Activated CD8-positive, alpha-beta T cell treated with anti-CD3 and anti-CD28 coated beads for 36 hours (primary cell): Measurements from ENCODE around the gene SLC30A9. TPM values are rescaled to one million over a fixed set of nuclear protein-coding genes. Genes with fewer than 3 reads are reported as not detected.

Experiments used
- ATAC-seq: fragments of 200-7000 bp; cut with Tn5 transposase; one replicate; pipeline ENCODE4 v1.10.0; 2021; ENCODE audit warnings: mild to moderate bottlenecking, moderate library complexity
- CTCF ChIA-PET: fragments of 350-600 bp; sonication (Branson Sonifier 250); formaldehyde crosslinking; loops from one replicate; lab custom pipeline; 2021; ENCODE audit warnings: antibody characterized with exemption; lab: Charles Lee
- POLR2A ChIA-PET: fragments of 350-600 bp; sonication (Branson Sonifier 250); formaldehyde crosslinking; loops from one replicate; lab custom pipeline; 2021; ENCODE audit warnings: antibody characterized with exemption; lab: Charles Lee
- DNase-seq: peaks from one replicate; pipeline ENCODE4 v3.0.0-alpha.2; 2020
- H3K27ac Mint-ChIP-seq: one replicate; pipeline ENCODE4 v1.8.0; 2021; ENCODE audit warnings: mild to moderate bottlenecking, mixed read lengths
- H3K27me3 Mint-ChIP-seq: one replicate; pipeline ENCODE4 v1.8.0; 2021; ENCODE audit warnings: mixed read lengths
- H3K36me3 Mint-ChIP-seq: one replicate; pipeline ENCODE4 v1.8.0; 2021; ENCODE audit warnings: low read depth, mixed read lengths
- H3K4me1 Mint-ChIP-seq: one replicate; pipeline ENCODE4 v1.8.0; 2021; ENCODE audit warnings: low read depth, mixed read lengths
- H3K4me3 Mint-ChIP-seq: one replicate; pipeline ENCODE4 v1.8.0; 2021; ENCODE audit warnings: mild to moderate bottlenecking, moderate library complexity, mixed read lengths
- H3K9me3 Mint-ChIP-seq: one replicate; pipeline ENCODE4 v1.8.0; 2021; ENCODE audit warnings: mixed read lengths
- intact Hi-C: fragments of 100-400 bp; cut with micrococcal nuclease; formaldehyde crosslinking; loops from one replicate; pipeline ENCODE4 v1.10.0; 2022
- total RNA-seq, 2 experiments: library from RNA; stranded (reverse); gene quantifications; one replicate each; pipeline ENCODE4 v1.2.3, GENCODE V29; 2021
- TF ChIP-seq, protein P1 (sequence below): fragments of 200-600 bp; IDR thresholded peaks from one replicate; pipeline ENCODE4 v1.8.0; 2022; ENCODE audit warnings: antibody characterized with exemption, mild to moderate bottlenecking

The SLC30A9 gene
- total RNA-seq, 2 experiments from 2014 or later: 42.5 to 51.6 TPM

DNA sequence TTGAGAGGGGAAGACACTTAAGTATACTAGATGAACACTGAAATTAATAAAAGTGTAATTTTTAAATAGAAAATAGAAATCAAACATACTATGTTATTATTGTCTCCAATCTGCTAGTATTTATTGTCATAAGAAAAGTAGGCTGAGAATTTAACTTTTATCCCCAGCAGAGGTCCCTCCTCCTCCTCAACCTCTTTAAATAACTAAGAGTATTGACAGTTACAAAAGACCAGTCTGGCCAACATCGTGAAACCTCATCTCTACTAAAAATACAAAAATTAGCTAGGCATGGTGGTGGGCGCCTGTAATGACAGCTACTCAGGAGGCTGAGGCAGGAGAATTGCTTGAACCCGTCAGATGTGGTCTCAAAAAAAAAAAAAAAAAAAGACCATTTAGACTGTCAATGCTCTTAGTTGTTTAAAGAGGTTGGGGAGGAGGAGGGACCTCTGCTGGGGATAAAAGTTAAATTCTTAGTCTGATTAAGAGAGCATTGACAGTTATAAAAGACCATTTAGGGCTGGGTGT is 4.2 kb downstream of the SLC30A9 start:
- intact Hi-C loops: no loop called here
- Mint-ChIP-seq H3K4me1 (peaks cover 29% of the 10 kb centered on the region), H3K4me3 (no peak overlapping the region), H3K27me3 (no peaks in the 10 kb centered on the region), H3K9me3 (no peaks in the 10 kb centered on the region), H3K36me3 (peaks cover 19% of the 10 kb centered on the region), H3K27ac (no peak overlapping the region)
- ATAC-seq (no peak), DNase-seq (no peak)
- CTCF ChIA-PET: no interaction called here
- TF ChIP-seq, protein P1, sequence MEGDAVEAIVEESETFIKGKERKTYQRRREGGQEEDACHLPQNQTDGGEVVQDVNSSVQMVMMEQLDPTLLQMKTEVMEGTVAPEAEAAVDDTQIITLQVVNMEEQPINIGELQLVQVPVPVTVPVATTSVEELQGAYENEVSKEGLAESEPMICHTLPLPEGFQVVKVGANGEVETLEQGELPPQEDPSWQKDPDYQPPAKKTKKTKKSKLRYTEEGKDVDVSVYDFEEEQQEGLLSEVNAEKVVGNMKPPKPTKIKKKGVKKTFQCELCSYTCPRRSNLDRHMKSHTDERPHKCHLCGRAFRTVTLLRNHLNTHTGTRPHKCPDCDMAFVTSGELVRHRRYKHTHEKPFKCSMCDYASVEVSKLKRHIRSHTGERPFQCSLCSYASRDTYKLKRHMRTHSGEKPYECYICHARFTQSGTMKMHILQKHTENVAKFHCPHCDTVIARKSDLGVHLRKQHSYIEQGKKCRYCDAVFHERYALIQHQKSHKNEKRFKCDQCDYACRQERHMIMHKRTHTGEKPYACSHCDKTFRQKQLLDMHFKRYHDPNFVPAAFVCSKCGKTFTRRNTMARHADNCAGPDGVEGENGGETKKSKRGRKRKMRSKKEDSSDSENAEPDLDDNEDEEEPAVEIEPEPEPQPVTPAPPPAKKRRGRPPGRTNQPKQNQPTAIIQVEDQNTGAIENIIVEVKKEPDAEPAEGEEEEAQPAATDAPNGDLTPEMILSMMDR: peak; percentile 14
- POLR2A ChIA-PET: no interaction called here

DNA sequence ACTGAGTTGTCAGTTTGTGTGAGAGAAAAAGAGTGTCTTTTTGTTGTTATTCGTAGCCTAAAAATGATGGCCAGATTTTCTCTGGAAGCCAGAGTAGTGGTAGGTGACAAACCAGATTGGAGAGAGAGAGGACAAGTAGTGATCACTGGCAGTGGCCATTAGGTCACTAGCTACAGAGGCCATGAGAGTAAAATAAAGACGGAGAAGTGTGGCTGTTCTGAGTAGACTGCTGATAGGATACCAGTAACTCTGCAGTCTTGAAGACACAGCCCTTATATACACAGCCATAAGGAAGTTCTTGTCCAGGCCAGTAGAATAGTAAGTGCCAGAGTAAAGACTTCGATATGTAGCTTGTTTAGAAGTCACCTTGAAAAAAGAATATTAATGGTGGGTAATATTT is 7.7 kb downstream of the SLC30A9 start:
- POLR2A ChIA-PET: no interaction called here
- Mint-ChIP-seq H3K9me3 (no peaks in the 10 kb centered on the region), H3K4me1 (peaks cover 22% of the 10 kb centered on the region), H3K27me3 (no peaks in the 10 kb centered on the region), H3K27ac (no peak overlapping the region), H3K36me3 (peaks cover 21% of the 10 kb centered on the region), H3K4me3 (no peak overlapping the region)
- no peak for ATAC-seq
- no peak for DNase-seq
- intact Hi-C loops: no loop called here
- CTCF ChIA-PET: no interaction called here
- TF ChIP-seq, protein P1: no peak

DNA sequence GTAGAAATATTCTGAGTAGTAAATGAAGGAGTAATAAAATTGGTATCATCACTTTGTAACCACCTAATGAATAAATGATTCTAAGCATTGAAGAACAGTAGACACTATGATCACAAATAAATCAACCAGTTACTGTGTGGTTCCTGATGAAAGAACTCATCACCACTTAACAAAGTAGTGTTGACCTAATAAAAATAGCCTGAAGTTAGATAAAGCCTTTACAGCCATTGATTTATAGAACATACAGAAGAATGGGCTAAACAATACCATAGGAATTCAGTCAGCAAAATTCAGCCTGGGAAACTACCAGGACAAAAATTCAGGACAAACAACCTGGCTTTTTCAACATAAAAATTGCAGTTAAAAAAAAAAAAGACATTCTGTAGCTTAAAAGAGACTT is 9.0 kb downstream of the SLC30A9 start:
- TF ChIP-seq, protein P1: no peak
- peaks cover 32% of the 10 kb centered on the region for H3K4me1 Mint-ChIP-seq
- DNase-seq (no peak), ATAC-seq (no peak)
- ChIA-PET POLR2A (interaction anchor here (0.7 kb wide), 1 partner anchor 58 kb away, joined by 3 read pairs; no protein-coding TSS in a partner anchor), CTCF (no interaction called here)
- no peak overlapping the region for H3K27ac Mint-ChIP-seq
- H3K4me3 Mint-ChIP-seq: no peak overlapping the region
- peaks cover 34% of the 10 kb centered on the region for H3K36me3 Mint-ChIP-seq
- intact Hi-C loops: no loop called here
- H3K27me3 Mint-ChIP-seq: no peaks in the 10 kb centered on the region
- H3K9me3 Mint-ChIP-seq: no peaks in the 10 kb centered on the region

DNA sequence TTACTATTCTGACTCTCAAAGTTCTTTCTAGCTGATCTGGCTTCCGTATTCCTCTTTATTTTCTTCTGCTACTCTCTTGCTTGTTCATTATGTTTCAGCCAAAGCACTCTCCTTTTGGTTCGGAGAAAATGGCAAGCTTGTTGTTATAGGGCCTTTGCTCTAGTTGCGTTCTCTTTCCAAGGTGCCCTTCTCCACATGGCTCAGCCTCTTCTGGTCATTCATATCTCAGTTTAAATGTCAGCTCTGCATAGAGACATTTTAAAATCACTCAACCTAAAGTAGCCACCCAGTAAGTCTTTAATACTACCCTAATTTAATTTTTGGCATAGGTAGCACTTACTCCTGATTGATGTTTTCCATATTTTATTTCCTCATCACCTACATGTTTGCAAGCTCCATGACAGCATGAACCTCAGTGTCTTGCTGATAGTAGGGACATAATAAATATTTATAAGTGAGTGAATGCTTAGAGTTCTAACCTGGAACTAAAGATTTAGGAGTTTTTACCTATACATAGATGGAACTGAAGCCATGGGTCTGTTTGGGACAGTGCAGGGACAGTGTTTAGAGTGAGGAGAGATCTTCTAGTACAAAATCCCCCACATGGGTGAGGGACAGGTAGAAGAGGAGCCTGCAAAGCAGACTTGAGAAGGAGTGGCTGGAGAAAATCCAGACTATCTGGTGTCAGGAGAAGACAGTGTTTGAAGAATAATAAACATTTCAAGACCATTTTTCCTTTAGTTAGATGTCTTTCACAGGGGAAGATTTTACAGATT is 17.9 kb downstream of the SLC30A9 start:
- ATAC-seq (no peak), DNase-seq (no peak)
- ChIA-PET POLR2A (no interaction called here), CTCF (interaction anchor here (0.5 kb wide), 1 partner anchor 12 kb away, joined by 3 read pairs; no protein-coding TSS in a partner anchor)
- intact Hi-C loops: no loop called here
- H3K9me3 Mint-ChIP-seq: no peaks in the 10 kb centered on the region
- H3K27ac Mint-ChIP-seq: no peak overlapping the region
- H3K36me3 Mint-ChIP-seq: peaks cover 60% of the 10 kb centered on the region
- peaks cover 25% of the 10 kb centered on the region for H3K4me1 Mint-ChIP-seq
- no peak overlapping the region for H3K4me3 Mint-ChIP-seq
- TF ChIP-seq, protein P1: no peak
- H3K27me3 Mint-ChIP-seq: no peaks in the 10 kb centered on the region

DNA sequence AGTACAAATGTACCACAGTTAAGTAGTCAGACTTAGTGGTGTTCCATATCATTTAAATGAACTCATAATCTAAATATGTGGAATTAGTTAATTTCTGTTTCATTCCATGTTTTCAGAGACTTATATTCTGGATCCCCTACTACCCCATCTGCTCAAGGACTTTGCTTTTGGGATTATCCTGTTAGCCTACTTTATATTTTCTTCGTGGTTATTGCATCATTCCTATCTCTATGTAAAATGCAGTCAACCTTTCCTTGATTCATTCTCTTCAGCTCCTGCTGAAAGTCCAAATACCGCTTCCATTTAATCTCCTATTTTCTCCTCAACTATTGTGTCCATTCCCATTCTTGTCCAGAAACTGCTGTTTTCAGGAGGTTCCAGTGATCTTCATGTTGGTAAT is 25.1 kb downstream of the SLC30A9 start:
- Mint-ChIP-seq H3K4me1 (peaks cover 21% of the 10 kb centered on the region), H3K27ac (peak overlapping the region; percentile 1), H3K4me3 (no peak overlapping the region), H3K36me3 (peaks cover 32% of the 10 kb centered on the region), H3K9me3 (no peaks in the 10 kb centered on the region), H3K27me3 (no peaks in the 10 kb centered on the region)
- POLR2A ChIA-PET: no interaction called here
- DNase-seq (no peak), ATAC-seq (no peak)
- CTCF ChIA-PET: no interaction called here
- intact Hi-C loops: no loop called here
- TF ChIP-seq, protein P1: no peak
